SK-N-SH treated with all-trans-retinoic acid at 6 μM for 48 hours (cell line): ENCODE results near the gene GNAI1.

ENCODE experiments used
- ARNTL ChIP-seq: fragments of 450-650 bp; formaldehyde crosslinking; IDR thresholded peaks from 2 replicates; pipeline ENCODE4 v1.5.0; 2020; ENCODE audit warnings: low read depth, mild to moderate bottlenecking, moderate library complexity, borderline replicate concordance
- ESRRG ChIP-seq: fragments of 250-450 bp; sonication (Bioruptor Pico); IDR thresholded peaks from 2 replicates; pipeline ENCODE4 v1.6.1; 2021; ENCODE audit warnings: mild to moderate bottlenecking
- GLIS3 ChIP-seq: fragments of 250-450 bp; sonication (Bioruptor Pico); IDR thresholded peaks from 2 replicates; pipeline ENCODE4 v1.5.0; 2020; ENCODE audit warnings: mild to moderate bottlenecking, moderate library complexity
- POU6F1 ChIP-seq: fragments of 250-450 bp; sonication (Bioruptor Pico); IDR thresholded peaks from 2 replicates; pipeline ENCODE4 v1.8.0; 2021; ENCODE audit warnings: low read depth, mild to moderate bottlenecking, moderate library complexity, borderline replicate concordance
- SNAI2 ChIP-seq: fragments of 250-450 bp; sonication (Bioruptor Pico); IDR thresholded peaks from 2 replicates; pipeline ENCODE4 v1.5.0; 2020; ENCODE audit warnings: mild to moderate bottlenecking, moderate library complexity
- ZFP30 ChIP-seq: fragments of 450-650 bp; formaldehyde crosslinking; IDR thresholded peaks from 2 replicates; pipeline ENCODE4 v1.5.0; 2022; ENCODE audit warnings: mild to moderate bottlenecking, moderate library complexity
- TF ChIP-seq, protein P1 (sequence below): fragments of 250-450 bp; sonication (Bioruptor Pico); IDR thresholded peaks from 2 replicates; pipeline ENCODE4 v1.5.1; 2021; ENCODE audit warnings: mild to moderate bottlenecking, moderate library complexity
- TF ChIP-seq, protein P2 (sequence below): fragments of 250-450 bp; sonication (Bioruptor Pico); IDR thresholded peaks from 2 replicates; pipeline ENCODE4 v1.5.0; 2020; ENCODE audit warnings: mild to moderate bottlenecking, moderate library complexity

DNA sequence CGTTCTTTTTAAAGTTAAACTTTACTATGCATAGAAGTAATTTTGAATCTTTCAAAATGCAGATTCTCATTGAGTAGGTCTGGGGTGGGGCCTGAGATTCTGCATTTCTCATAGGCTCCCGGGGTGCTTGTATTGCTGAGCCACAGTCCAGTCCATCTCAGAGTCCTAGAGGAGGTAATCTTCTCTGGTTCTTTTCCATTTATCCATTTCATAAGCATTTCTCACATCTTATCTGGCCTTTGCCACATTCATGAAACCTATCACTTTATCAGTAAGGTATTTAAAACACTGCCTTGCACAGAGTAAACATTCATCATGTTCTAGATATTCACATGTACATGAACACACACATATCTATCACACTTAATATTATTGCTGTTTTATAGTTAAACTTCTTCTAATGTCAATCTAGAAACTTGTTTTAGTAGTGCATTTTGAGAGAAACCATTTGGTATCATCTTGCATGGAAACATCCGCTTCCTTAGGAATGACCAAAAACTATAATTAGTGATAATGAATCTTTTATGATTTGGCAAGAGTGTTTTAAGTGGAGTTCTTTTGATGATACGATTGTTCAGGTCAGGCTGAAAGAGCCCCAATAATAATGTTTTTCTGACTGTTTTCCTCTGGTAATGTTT is 12.0 kb downstream of the GNAI1 start:
- no peak for TF ChIP-seq ZFP30 (CRISPR knock-in tag)
- TF ChIP-seq, protein P1, sequence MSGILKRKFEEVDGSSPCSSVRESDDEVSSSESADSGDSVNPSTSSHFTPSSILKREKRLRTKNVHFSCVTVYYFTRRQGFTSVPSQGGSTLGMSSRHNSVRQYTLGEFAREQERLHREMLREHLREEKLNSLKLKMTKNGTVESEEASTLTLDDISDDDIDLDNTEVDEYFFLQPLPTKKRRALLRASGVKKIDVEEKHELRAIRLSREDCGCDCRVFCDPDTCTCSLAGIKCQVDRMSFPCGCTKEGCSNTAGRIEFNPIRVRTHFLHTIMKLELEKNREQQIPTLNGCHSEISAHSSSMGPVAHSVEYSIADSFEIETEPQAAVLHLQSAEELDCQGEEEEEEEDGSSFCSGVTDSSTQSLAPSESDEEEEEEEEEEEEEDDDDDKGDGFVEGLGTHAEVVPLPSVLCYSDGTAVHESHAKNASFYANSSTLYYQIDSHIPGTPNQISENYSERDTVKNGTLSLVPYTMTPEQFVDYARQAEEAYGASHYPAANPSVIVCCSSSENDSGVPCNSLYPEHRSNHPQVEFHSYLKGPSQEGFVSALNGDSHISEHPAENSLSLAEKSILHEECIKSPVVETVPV (CRISPR knock-in tag): no peak
- no peak for TF ChIP-seq SNAI2
- no peak for TF ChIP-seq ARNTL (CRISPR knock-in tag)
- TF ChIP-seq, protein P2, sequence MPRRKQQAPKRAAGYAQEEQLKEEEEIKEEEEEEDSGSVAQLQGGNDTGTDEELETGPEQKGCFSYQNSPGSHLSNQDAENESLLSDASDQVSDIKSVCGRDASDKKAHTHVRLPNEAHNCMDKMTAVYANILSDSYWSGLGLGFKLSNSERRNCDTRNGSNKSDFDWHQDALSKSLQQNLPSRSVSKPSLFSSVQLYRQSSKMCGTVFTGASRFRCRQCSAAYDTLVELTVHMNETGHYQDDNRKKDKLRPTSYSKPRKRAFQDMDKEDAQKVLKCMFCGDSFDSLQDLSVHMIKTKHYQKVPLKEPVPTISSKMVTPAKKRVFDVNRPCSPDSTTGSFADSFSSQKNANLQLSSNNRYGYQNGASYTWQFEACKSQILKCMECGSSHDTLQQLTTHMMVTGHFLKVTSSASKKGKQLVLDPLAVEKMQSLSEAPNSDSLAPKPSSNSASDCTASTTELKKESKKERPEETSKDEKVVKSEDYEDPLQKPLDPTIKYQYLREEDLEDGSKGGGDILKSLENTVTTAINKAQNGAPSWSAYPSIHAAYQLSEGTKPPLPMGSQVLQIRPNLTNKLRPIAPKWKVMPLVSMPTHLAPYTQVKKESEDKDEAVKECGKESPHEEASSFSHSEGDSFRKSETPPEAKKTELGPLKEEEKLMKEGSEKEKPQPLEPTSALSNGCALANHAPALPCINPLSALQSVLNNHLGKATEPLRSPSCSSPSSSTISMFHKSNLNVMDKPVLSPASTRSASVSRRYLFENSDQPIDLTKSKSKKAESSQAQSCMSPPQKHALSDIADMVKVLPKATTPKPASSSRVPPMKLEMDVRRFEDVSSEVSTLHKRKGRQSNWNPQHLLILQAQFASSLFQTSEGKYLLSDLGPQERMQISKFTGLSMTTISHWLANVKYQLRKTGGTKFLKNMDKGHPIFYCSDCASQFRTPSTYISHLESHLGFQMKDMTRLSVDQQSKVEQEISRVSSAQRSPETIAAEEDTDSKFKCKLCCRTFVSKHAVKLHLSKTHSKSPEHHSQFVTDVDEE (CRISPR knock-in tag): no peak
- no peak for TF ChIP-seq ESRRG (CRISPR knock-in tag)
- TF ChIP-seq POU6F1 (CRISPR knock-in tag): no peak
- no peak for TF ChIP-seq GLIS3
